GM21360 (cell line): Measurements from ENCODE around the gene GFAP.

Experiments
- ATAC-seq: cut with Tn5 transposase; IDR thresholded peaks from one replicate; pipeline ENCODE4 v1.9.1; 2021; ENCODE audit warnings: mild to moderate bottlenecking, moderate library complexity; ENCODE audit not compliant: unreplicated experiment

The GFAP gene

GRCh38 chr17:44867841-44868240, 47.5 kb downstream of the GFAP start:
- no peak for ATAC-seq

- ATAC-seq = no peak
These were observed 49.4 kb downstream of the GFAP start for GRCh38 chr17:44865931-44866330.

GRCh38 chr17:44865231-44865660, 50.1 kb downstream of the GFAP start:
- ATAC-seq = no peak

GRCh38 chr17:44864831-44865230, 50.5 kb downstream of the GFAP start:
- ATAC-seq = no peak

- no peak for ATAC-seq
These were observed 52.0 kb downstream of the GFAP start for GRCh38 chr17:44863061-44863918.

- ATAC-seq = no peak
These were observed 52.9 kb downstream of the GFAP start for GRCh38 chr17:44862278-44862914.

- no peak for ATAC-seq
These were observed 55.6 kb downstream of the GFAP start for GRCh38 chr17:44859701-44860100.

GRCh38 chr17:44854192-44854591, 61.1 kb downstream of the GFAP start:
- ATAC-seq = no peak
